ENCODE data around the gene A3GALT2.

DNA sequence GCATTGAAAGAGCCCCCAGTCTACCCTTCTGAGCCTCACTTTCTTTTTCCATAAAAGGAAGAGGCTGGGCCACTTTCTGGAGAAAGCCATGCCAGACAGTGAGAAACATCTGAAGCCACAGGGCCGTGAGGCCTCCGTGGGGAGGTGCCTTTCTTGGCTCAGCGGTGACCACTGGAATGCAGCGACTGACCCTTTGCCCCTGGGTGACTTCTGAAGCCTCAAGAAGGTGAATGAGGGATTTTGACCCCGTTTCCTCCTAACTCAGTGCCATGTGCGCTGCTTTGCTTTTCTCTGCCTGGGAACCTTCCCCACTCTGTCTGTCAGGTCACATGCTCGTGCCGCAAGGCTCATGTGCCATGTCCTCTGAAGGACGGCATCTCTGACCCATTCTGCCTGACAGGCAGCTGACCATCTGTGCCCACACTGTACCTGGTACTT, 44.7 kb upstream of the A3GALT2 start:
- TF ChIP-seq, protein P1, sequence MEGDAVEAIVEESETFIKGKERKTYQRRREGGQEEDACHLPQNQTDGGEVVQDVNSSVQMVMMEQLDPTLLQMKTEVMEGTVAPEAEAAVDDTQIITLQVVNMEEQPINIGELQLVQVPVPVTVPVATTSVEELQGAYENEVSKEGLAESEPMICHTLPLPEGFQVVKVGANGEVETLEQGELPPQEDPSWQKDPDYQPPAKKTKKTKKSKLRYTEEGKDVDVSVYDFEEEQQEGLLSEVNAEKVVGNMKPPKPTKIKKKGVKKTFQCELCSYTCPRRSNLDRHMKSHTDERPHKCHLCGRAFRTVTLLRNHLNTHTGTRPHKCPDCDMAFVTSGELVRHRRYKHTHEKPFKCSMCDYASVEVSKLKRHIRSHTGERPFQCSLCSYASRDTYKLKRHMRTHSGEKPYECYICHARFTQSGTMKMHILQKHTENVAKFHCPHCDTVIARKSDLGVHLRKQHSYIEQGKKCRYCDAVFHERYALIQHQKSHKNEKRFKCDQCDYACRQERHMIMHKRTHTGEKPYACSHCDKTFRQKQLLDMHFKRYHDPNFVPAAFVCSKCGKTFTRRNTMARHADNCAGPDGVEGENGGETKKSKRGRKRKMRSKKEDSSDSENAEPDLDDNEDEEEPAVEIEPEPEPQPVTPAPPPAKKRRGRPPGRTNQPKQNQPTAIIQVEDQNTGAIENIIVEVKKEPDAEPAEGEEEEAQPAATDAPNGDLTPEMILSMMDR (IDR thresholded peaks at IDR 0.05): no peak
- no peak for TF ChIP-seq ELF4 (CRISPR knock-in tag; IDR thresholded peaks at IDR 0.05; ENCODE audit: low read depth)
- no peak for TF ChIP-seq ZNF232 (CRISPR knock-in tag; IDR thresholded peaks at IDR 0.05)
- TF ChIP-seq, protein P2, sequence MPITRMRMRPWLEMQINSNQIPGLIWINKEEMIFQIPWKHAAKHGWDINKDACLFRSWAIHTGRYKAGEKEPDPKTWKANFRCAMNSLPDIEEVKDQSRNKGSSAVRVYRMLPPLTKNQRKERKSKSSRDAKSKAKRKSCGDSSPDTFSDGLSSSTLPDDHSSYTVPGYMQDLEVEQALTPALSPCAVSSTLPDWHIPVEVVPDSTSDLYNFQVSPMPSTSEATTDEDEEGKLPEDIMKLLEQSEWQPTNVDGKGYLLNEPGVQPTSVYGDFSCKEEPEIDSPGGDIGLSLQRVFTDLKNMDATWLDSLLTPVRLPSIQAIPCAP (CRISPR knock-in tag; IDR thresholded peaks at IDR 0.05): no peak
- no peak for TF ChIP-seq SMAD3 (CRISPR knock-in tag; IDR thresholded peaks at IDR 0.05; ENCODE audit: borderline replicate concordance)
- TF ChIP-seq, protein P3, sequence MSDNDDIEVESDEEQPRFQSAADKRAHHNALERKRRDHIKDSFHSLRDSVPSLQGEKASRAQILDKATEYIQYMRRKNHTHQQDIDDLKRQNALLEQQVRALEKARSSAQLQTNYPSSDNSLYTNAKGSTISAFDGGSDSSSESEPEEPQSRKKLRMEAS (CRISPR knock-in tag; IDR thresholded peaks at IDR 0.05): no peak
- no peak for TF ChIP-seq CREB1 (CRISPR knock-in tag; IDR thresholded peaks at IDR 0.05)
- TF ChIP-seq SP1 (CRISPR knock-in tag; conservative IDR thresholded peaks at IDR 0.05): no peak

All from WTC11 (cell line).